ENCODE measurements around the gene TCF20.
A peak's percentile ranks its signal among the peaks of the same experiment; 100 is the strongest.

Gene TCF20

DNA sequence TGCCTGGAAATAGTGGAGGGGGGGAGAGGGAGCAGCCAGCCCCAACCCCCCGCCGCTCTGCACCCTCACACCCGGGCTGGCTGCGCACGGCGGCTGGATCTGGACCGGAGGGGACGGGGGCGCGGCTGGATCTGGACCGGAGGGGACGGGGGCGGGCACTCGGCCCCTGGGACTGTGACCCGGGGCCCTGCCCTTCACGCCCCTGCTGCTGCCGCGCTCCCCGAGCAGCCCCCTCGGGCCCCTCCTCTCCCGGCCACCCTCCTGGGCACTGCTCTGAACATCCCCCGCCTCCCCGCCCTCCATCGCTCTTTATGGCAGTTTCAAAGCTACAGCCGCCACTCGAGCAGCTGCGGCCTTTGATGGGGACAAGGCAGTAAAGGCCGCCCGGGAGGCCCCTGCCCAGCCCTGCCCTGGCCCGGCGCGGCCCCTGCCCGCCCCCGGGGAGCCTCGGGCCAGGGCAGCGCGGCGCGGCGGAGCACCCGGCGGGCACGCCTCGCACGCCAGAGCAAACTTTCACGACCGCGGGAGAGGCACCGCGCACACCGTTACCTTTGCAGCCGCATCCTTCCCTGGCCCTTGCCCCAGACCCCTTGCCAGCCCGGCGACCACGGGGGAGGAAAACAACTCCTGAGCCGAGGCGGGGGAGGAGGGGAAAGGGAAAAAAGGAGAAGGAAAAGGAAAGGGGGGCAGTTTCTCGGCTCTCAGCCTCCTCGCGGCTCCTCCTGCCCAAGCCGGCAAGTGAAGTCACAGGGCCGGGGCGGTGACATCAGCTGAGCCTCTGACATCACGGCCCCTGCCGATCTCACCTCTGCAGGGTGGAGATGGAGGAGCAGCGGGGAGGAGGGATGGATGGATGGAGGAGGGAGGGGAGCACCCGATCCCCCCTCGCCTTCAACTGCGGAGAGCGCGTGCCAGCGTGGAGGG is 13.1 kb upstream of the TCF20 start:
- no peak for FAIRE-seq

DNA sequence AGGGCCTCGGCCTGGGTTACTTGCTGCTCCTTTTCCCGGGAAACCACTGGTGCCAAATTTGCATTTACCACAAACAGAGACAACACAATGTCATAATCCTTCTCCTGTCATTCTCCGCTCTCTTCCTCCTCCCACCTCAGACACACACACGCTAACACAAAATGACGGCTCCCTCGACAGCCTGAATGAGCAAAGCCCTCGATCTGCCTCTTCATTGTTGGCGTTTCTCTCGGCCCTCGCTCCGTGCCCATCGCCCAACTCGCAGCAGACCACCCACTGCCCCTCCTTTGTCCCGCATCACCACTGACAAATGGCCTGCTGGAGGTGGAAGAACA is 12.5 kb upstream of the TCF20 start:
- no peak for FAIRE-seq
- DNase-seq (ENCODE audit: insufficient read length, low spot score) = no peak

More for the DNA sequence above, 13.1 kb upstream of the TCF20 start:
- DNase-seq (ENCODE audit: insufficient read length, low spot score) = no peak

DNA sequence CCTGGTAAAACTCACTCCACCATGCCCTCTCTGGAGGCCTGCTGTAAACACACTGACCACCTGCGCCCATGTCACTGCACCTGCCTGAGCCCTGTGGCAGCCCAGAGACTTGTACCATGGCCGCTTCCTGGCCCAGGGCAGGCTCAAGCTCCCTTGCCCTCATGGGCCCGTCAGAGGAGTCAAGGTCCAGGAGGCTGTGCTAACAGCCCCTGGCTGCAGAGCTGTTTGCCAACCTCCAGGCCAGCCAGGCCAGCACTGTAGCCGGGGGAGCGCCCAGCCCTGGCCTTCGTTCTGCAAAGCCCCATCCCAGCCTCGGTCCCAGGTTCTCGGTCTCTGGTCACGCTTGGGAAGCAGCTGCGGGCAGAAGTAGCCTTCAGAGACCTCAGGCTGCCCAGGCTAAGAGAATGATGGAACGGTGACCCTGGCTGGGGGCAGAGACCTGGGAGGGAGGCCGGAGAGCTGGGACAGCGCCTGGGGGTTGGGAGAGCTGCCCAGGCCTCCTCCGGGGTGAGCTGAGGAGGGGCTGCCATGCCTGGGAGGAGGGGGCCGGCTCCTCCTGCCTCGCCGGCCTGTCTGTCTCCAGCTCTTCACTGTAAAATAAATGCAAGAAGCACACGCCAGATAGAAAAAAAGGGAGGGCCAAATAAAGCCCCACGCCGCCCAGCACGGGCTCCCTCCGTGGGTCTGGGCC is 11.9 kb upstream of the TCF20 start:
- FAIRE-seq (no peak), DNase-seq (ENCODE audit: insufficient read length, low spot score) (no peak)

DNA sequence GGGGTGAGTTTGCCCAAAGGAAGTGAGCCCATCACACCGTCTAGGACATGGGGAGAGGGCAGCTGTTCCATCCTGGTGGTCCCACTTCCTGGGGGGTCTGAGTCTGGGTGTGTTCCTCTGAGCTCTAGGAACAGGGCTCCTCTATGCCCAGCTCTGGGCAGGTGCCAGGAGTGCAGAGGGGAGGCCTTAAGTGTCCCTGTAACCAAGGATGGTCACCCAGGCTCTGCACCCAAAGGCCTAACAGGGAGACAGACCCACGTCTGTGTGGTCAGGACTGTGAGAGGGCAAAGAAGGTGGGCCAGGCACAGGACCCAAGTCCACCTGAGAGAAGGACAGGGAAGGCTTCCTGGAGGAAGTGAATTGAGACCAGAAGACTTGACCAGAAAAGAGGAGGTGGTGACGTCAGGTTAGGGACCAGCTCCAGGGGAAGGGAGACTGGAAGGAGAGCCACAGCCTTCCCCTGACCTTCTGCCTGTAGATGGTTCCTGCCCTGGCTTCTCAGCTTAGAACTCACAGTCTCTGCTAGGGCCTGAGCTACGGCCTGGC is 11.3 kb upstream of the TCF20 start:
- no peak for DNase-seq (ENCODE audit: insufficient read length, low spot score)
- FAIRE-seq = no peak

DNA sequence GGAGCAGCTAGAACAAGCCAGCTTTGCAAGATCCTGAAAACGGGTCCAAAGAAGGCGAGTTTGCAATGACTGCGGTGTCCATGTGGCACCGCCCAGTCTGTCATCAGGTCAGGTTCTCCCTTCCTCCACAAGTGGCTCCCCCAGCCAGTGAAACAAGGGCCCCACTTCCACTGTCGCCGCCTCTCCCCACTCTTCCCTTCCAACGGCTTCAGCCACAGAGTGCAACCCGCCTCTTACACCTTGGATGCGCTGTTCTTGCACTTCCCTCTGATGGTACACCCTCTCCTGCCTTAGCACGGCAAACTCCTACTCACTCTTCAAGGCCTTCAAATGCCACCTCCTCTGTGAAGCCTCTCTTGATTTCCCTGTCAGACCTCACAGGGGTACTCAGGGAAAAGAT is 10.8 kb upstream of the TCF20 start:
- FAIRE-seq = no peak
- DNase-seq (ENCODE audit: insufficient read length, low spot score) = no peak

DNA sequence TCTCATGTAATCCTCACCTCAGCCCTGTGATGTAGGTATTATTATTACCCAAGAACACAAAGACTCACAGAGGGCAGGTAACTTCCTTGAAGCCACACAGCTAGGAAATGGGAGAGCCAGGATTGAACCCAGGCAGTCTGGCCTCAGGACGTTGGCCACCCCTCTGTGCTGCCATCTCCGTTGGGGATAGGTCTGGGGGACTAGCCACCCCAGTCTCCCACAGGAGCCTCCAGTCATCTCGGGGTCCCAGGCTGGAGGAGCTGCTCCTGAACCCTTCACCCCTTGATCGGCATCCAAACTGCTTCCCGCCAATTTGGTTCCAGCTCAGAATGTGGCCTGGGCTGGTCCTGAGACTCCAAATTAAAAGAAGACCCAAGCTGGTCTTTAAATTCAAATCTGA is 10.4 kb upstream of the TCF20 start:
- FAIRE-seq (no peak), DNase-seq (ENCODE audit: insufficient read length, low spot score) (no peak)

DNA sequence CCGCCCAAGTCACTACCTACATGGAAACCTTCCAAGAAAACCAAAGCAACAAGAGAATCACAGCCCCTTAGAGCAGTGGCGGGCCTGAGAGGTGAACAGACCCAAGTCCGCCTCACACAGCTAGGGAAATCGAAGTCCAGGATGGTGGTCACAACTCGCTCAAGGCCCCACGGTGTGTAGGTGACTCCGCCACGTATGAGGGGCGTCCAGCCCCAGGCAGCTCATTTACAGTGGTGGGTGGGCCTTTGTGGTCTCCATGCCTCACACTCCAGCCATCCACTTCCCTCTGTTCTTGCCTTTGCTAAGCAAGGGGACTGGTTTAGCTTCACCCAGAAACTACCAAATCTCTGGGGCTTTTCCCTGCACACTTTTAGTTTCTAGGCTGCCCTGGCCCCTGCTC is 9.7 kb upstream of the TCF20 start:
- DNase-seq (ENCODE audit: insufficient read length, low spot score) = no peak
- no peak for FAIRE-seq

DNA sequence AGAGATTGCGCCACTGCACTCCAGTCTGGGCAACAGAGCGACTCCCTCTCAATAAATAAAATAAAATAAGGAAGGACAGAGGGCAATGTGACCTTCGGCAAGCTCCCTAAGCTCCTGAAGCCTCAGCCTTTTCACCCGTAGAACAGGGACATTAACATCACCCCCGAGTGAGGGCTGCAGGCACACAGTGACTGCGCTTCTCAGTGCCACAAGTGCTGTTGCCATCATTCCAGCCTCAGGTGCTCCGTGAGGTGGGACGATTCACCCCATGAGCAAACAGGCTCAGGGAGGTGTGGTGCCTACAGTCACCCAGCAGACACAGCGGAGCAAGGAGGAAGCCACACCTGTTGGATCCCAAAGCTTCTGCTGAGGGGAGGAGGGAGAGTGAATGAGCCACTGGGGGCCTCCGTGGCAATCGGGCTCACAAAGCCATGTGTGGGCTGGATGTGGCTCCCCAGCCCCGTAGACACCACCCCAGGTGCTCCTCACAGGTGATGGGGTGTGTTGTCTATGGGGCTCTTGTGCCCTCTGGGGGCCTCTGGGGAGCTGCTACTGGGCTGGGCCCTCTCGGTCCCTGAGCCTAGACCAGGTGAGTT is 9.1 kb upstream of the TCF20 start:
- no peak for FAIRE-seq

DNA sequence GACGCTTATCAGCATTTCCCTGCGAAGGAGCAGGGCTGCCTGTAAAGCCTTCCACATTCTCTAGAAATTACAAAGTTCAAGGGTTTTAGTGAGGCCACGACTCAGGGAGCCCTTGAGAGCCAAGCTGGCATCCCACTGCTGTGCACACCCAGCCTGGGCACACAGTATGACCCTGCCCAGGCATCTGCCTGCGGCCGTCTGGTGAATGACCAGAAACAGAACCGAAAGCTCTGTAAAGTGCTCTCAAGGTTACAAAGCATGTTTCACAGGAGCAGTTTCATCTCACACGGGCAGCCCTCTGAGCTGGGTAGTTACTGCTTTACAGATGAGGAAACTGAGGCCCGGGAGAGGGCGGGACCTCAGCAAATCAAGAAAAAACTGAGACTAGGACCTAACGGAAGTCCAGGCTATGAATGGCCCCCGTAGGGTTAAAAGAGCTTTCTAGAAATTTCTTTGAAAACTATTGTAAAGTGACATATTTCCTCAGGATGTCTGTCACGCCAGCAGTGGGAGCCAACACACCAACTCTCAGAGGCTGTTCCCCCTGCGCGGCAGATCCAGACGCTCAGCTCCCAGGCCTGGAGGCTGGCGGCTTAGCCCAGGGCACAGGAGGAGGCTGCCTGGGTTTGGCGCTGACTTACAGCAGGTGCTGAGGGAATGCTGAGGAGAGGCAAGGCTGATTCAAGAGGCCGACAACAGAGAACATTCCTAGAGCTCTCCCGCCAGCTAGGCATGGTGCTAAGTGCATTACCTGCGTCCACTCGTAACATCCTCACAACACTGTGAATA is 7.7 kb upstream of the TCF20 start:
- DNase-seq (ENCODE audit: insufficient read length, low spot score) (no peak), FAIRE-seq (no peak)

More for the DNA sequence above, 9.1 kb upstream of the TCF20 start:
- no peak for DNase-seq (ENCODE audit: insufficient read length, low spot score)

DNA sequence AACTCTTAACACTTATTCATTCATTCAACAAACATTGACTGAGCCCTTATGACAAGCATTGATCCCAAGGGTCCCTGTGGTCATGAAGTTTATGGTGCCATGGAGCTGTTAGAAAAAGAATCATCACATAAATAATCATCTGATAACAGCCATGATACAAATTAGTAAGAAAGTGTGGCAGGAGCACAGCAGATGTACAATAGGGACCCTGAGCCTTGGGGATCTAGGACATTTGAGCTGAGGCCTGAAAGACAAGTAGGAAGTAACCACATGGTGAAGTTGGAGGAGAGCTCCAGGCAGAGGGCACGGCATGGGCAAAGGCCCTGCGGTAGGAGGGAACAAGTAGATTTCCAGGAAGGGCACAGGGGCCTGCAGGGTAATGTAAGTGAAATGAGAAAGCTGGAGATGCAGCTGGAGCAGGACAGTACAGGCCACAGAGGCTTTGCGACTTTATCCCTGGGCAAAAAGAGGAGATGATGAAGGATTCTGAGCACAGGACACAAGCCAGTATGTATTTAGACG is 6.8 kb upstream of the TCF20 start:
- FAIRE-seq = no peak
- no peak for DNase-seq (ENCODE audit: insufficient read length, low spot score)

DNA sequence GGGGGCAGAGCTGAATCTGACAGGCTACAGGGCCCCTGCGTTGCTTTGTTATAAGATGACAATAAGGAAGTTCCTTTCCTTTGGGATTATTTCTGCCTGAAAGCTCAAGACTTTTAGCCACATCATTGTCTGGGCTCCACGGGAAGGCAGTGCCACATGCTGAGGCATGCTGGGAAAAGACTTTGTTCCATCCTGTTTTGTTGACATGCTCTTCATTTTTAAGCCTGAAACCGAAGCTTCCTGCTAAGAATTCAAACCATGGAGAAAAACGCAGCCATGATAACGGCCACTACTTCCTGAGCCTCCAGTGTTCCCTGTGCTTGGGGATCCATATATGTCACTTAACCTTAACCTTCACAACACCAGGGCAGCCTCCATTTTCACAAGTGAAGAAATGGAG is 5.5 kb upstream of the TCF20 start:
- DNase-seq (ENCODE audit: insufficient read length, low spot score) = no peak

DNA sequence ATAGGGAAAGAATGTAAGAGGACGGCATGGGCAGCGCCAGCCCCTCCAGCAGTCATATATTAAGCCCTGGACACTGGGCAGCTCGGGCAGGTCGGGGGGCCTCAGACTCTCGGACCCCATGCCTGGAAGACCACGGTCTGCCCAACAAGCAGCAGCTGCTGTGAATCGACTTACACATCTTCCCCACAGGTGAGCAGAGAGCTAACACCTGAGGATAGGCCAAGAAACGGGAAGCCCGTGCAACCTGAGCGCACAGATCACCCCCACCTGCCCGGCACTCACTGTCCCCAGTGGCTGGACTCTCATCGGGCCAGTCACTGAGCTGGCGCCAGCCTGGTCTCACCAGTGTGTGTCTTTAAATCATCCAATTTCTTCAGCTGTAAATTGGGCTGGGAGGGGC is 4.7 kb upstream of the TCF20 start:
- DNase-seq (ENCODE audit: insufficient read length, low spot score) = no peak
- no peak for FAIRE-seq

More for the DNA sequence above, 5.5 kb upstream of the TCF20 start:
- FAIRE-seq = no peak

DNA sequence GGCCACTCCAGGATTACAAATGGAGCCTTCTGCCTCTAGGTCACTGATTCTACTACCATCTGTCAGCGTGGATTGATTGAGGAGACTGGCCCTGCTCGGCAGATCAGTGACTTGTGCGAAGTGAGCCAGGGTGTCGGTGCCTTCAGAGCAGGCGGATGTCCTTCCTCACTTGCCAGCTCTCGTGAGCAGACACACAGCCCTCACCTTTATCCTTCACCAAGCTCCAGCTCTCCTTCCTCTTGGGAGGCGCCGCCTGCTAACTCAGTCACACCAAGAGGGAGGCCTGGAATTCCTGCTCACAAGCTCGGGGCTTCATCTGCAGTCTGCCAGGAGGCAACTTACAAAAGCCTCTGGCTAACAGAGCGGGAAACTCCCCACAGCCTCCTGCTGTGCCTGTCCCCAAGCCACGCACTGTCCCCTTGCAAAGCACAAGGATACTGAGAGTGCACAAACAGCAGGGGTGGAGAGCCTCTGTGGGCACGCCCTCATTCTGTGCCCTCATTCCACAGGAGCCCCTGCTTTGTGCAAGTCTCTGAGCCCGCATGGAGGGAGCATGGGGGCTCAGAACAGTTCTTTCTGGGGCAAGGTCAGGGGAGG is 3.5 kb upstream of the TCF20 start:
- FAIRE-seq = no peak

DNA sequence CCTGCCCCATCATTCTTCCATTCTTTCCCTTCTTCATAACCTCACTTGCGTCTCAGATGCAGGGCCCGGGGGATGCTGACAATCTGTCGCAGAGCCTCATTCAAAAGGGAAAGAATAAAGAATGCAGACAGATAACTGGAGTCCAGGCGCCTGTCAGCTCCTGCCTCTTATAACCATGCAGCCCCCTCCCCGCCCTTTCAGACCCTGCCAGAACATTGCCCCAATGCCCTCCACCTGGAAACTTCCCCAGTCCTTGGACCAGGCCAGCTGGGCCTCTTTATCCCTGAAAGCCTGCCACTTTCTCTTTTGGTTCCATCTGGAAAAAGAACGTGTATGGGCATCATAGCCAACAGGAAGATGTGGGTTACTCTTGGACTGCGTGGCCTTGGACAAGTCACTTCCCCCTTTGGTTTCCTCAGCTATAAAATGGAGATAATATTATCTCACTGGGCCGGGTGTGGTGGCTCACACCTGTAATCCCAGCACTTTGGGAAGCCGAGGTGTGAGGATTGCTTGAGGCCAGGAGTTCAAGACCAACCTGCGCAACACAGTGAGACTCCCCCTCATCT is 2.1 kb upstream of the TCF20 start:
- FAIRE-seq = no peak
- DNase-seq (ENCODE audit: insufficient read length, low spot score) = no peak

More for the DNA sequence above, 3.5 kb upstream of the TCF20 start:
- DNase-seq (ENCODE audit: insufficient read length, low spot score) = no peak

DNA sequence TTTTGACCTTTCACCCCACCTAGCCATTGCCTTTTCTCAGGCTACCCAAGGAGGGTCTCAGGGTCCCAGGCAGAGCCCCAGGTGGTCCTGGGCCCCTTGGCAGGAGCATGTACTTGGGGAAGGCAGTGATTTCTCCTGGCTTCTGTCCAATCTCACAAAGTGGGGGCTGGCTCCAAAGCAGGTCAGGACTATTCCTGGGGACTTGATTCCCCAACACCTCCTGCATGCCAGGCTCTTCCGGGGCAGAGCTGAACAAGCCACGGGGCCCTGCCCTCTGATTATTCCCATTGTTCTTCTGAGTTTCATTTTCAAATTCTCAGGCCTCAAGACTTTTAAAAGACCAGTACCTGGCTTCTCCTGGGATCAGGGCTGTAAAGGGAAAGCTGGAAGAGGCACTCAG is 1.5 kb upstream of the TCF20 start:
- FAIRE-seq (no peak), DNase-seq (ENCODE audit: insufficient read length, low spot score) (no peak)

DNA sequence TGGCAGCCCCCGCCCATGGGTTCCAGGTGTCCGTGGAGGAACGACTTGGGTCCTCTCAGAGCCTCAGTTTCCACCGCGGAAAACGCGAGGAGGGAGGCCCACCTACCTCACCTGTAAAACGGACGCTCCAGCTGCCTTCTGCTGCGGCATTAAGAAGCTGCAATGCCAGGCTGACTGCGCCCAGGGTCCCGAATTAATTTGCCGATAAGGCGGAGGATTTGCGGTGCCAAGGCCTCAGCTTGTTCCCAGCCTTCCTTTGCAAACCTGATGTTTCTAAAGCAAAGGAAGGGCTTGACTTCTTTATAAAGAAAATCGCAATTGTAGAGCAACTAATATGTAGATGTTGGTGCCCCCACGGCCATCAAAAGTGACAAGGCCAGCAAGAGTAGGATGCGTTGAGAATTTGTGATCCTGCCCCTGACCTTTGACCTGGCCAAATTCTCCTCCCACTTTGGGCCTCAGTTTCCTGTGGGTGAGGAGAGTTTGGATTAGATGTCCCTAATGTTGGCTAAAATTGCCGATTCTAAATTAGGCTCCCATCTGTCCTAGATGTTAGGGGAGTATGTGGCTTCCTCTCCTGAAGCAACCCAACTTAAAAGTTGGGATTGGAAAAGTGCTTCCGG is 849 bp upstream of the TCF20 start:
- no peak for FAIRE-seq

DNA sequence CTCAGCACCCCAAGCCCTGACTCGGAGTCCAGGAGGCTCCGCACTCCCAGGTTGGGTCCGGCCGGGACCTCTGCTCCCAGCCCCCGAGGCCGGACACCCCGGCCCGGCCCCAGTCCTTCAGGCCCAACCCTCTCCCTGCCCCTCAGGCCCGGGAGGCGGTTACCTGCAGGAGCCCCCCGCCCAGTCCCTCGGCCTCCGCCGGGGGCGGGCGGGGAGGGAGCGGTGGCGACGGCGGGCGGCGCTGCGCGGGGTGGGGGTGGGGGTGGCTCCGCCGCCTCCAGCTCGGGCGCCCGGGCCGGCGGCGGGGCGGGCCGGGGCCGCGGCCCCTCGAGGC is 310 bp downstream of the TCF20 start:
- FAIRE-seq (no peak), DNase-seq (ENCODE audit: insufficient read length, low spot score) (peak; percentile 32)

More for the DNA sequence above, 849 bp upstream of the TCF20 start:
- DNase-seq (ENCODE audit: insufficient read length, low spot score) = no peak

DNA sequence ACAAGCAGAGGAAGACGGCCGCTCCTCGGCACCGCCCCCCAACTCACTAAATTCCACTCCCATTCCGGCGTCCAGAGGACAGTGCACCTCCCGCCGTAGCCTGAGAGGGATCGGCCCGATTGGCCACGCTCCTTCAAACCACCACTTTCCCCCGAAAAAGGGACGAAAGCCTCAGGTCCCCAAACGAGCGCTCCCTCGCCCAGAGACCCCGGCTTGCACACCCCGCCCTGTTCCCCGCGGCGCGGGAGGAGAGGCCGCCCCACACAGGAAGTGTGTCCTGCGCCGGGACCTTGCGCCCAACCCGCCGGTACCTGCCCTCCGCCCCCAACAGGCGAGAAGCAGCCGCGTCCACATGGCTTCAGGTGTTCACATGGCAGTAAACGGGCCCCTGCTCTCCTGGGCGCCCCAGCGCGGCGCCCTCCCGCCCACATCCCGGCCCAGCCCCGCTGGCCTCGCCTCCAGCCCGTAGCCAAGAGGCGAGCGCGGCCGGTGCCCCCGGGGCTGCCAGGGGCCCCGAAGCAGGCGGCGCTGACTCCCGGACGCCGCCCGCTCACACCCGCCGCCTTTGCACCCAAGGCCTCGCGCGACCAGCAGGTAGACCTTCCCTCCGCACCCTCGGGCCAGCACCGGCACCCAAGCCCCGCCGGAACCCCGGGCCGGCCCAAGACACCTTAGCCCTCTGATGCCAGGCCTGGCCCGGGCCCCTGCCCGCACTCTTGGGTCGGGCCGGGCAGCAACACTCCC is 849 bp downstream of the TCF20 start:
- DNase-seq (ENCODE audit: insufficient read length, low spot score) = peak; percentile 63
- no peak for FAIRE-seq
